ENCODE data around the gene NT5C3B. TPM values are rescaled to one million over a fixed set of nuclear protein-coding genes. Genes with fewer than 3 reads are reported as not detected.
"Not testable (repeated sequence)": the region's sequence is repeated elsewhere in the genome, so short reads cannot be mapped to it uniquely, and the experiment has no call there.

NT5C3B gene
- total RNA-seq, 2 donors from 2014 or later = 51.2 to 70.3 TPM

DNA sequence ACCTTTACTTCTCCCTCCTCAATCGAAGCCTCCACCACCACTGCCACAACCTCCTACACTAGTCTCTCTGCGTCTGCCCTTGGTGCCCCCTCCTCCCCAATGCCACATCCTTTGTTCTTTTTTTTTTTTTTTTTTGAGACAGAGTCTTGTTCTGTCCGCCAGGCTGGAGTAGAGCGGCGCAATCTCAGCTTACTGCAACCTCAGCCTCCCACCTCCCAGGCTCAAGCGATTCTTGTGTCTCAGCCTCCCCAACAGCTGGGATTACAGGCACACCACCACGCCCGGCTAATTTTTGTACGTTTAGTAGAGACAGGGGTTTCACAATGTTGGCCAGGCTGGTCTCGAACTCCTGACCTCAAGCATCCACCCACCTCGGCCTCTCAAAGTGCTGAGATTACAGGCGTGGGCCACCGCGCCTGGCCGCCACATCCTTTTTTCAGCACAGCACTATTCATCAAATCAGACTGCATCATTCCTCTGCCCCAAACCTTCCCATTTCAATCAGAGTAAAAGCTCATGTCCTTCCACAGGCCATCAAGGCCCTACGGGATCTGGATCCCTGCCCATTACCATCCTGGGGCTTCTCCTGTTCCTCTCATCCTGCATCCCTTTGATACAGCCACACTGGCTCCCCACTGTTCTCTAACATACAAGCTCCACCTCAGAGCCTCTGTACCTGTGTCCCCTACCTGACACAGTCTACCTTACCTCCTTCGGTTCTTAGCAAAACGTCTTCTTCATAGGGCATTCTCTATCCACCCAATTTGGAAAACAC, 27.2 kb upstream of the NT5C3B start:
- Mint-ChIP-seq H3K27ac (no peak overlapping the region), H3K4me3 (no peak overlapping the region), H3K4me1 (peaks cover 13% of the 10 kb centered on the region), H3K36me3 (ENCODE audit: low read depth) (peaks cover 25% of the 10 kb centered on the region), H3K27me3 (no peaks in the 10 kb centered on the region), H3K9me3 (no peaks in the 10 kb centered on the region)
- peak; percentile 13 for ATAC-seq (replicated peaks)

- H3K36me3 Mint-ChIP-seq (ENCODE audit: low read depth) = peaks cover 15% of the 10 kb centered on the region
- peaks cover 13% of the 10 kb centered on the region for H3K4me1 Mint-ChIP-seq
- no peak for ATAC-seq (replicated peaks)
- no peaks in the 10 kb centered on the region for H3K9me3 Mint-ChIP-seq
- no peaks in the 10 kb centered on the region for H3K27me3 Mint-ChIP-seq
- H3K27ac Mint-ChIP-seq = peak overlapping the region; percentile 28
- H3K4me3 Mint-ChIP-seq = no peak overlapping the region
Observed at GRCh38 chr17:41860254-41860931, 24.4 kb upstream of the NT5C3B start.

DNA sequence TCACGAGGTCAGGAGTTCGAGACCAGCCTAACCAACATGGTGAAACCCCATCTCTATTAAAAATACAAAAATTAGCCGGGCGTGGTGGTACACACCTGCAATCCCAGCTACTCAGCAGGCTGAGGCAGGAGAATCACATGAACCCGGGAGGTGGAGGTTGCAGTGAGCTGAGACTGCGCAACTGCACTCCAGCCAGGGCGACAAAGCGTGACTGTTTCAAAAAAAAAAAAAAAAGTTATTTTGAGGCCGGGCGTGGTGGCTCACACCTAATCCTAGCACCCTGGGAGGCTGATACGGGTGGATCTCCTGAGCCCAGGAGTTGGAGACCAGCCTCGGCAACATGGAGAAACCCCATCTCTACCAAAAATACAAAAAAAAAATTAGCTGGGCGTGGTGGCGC, 15.3 kb upstream of the NT5C3B start:
- H3K4me1 Mint-ChIP-seq; ATAC-seq (replicated peaks); H3K27ac Mint-ChIP-seq; H3K9me3 Mint-ChIP-seq; H3K4me3 Mint-ChIP-seq; H3K27me3 Mint-ChIP-seq: not testable (repeated sequence)
- peaks cover 82% of the 10 kb centered on the region for H3K36me3 Mint-ChIP-seq (ENCODE audit: low read depth)

GRCh38 chr17:41849251-41849990, 13.4 kb upstream of the NT5C3B start:
- Mint-ChIP-seq H3K27ac (no peak overlapping the region), H3K36me3 (ENCODE audit: low read depth) (peaks cover 68% of the 10 kb centered on the region), H3K9me3 (no peaks in the 10 kb centered on the region), H3K27me3 (no peaks in the 10 kb centered on the region), H3K4me3 (no peak overlapping the region), H3K4me1 (peaks cover 5% of the 10 kb centered on the region)
- ATAC-seq (replicated peaks) = no peak

GRCh38 chr17:41848788-41849187, 12.8 kb upstream of the NT5C3B start:
- Mint-ChIP-seq H3K27ac (no peak overlapping the region), H3K36me3 (ENCODE audit: low read depth) (peaks cover 61% of the 10 kb centered on the region), H3K9me3 (no peaks in the 10 kb centered on the region), H3K4me1 (peaks cover 5% of the 10 kb centered on the region), H3K4me3 (no peak overlapping the region), H3K27me3 (no peaks in the 10 kb centered on the region)
- no peak for ATAC-seq (replicated peaks)

DNA sequence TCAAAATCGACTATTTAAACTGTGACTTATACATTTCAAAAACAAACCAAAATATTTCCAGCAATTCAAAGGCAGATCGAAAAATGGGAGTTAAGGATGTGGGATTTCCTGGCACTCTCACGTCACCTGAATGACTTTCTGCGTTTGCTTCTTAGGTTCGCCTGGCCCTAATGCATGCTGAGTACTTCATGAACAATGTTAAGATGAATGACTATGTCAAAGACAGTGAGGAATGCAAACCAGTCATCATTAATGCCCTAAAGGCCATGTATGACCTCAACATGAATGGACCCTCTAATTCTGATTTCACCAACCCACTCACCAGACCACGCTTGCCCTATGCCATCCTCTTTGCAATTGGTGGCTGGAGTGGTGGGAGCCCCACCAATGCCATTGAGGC, 8.9 kb upstream of the NT5C3B start:
- no peaks in the 10 kb centered on the region for H3K27me3 Mint-ChIP-seq
- peaks cover 5% of the 10 kb centered on the region for H3K4me1 Mint-ChIP-seq
- peaks cover 26% of the 10 kb centered on the region for H3K36me3 Mint-ChIP-seq (ENCODE audit: low read depth)
- no peak overlapping the region for H3K4me3 Mint-ChIP-seq
- no peaks in the 10 kb centered on the region for H3K9me3 Mint-ChIP-seq
- no peak overlapping the region for H3K27ac Mint-ChIP-seq
- no peak for ATAC-seq (replicated peaks)

DNA sequence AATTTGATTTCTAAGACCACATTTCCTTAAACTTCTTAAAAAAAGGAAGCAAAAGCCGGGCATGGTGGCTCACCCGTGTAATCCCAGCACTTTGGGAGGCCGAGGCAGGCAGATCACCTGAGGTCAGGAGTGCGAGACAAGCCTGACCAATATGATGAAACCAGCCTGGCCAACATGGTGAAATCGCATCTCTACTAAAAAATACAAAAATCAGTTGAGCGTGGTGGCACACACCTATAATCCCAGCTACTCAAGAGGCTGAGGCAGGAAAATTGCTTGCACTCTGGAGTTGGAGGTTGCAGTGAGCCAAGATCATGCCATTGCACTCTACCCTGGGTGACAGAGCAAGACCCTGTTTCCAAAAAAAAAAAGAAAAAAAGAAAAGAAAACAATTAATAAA, 4.7 kb upstream of the NT5C3B start:
- H3K27ac Mint-ChIP-seq; H3K27me3 Mint-ChIP-seq; ATAC-seq (replicated peaks); H3K36me3 Mint-ChIP-seq (ENCODE audit: low read depth); H3K4me1 Mint-ChIP-seq; H3K4me3 Mint-ChIP-seq; H3K9me3 Mint-ChIP-seq: not testable (repeated sequence)

DNA sequence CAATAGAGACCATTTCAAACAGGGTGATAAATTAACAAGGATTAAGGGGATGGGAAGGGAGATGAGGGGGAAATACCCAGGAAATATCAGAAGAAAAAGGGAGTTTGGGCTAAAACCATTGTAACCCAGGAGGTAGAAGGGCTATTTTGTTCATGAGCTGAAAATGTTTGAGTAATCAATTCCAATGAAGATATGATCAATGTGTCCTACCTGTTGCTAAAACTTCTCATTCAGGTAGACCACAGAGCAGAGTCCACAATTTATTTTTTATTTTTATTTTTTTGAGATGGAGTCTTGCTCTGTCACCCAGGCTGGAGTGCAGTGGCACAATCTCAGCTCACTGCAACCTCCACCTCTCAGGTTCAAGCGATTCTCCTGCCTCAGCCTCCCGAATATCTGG, 3.4 kb upstream of the NT5C3B start:
- H3K27ac Mint-ChIP-seq; H3K36me3 Mint-ChIP-seq (ENCODE audit: low read depth); H3K4me1 Mint-ChIP-seq; H3K27me3 Mint-ChIP-seq; ATAC-seq (replicated peaks); H3K9me3 Mint-ChIP-seq; H3K4me3 Mint-ChIP-seq: not testable (repeated sequence)

- H3K4me3 Mint-ChIP-seq = peak within 1 kb of the TSS; percentile 81
- H3K36me3 Mint-ChIP-seq (ENCODE audit: low read depth) = peaks cover 15% of the 10 kb centered on the region
- peaks cover 6% of the 10 kb centered on the region for H3K4me1 Mint-ChIP-seq
- no peaks in the 10 kb centered on the region for H3K9me3 Mint-ChIP-seq
- H3K27me3 Mint-ChIP-seq = no peaks in the 10 kb centered on the region
- no peak for ATAC-seq (replicated peaks)
- H3K27ac Mint-ChIP-seq = peak within 1 kb of the TSS; percentile 52
Observed at GRCh38 chr17:41837761-41838538, 1.9 kb upstream of the NT5C3B start, which contains the start of gene KLHL10. Gene KLHL10, plus strand, starts transcription at chr17:41837825. Its CDS starts 108 bp downstream, at chr17:41837933.

DNA sequence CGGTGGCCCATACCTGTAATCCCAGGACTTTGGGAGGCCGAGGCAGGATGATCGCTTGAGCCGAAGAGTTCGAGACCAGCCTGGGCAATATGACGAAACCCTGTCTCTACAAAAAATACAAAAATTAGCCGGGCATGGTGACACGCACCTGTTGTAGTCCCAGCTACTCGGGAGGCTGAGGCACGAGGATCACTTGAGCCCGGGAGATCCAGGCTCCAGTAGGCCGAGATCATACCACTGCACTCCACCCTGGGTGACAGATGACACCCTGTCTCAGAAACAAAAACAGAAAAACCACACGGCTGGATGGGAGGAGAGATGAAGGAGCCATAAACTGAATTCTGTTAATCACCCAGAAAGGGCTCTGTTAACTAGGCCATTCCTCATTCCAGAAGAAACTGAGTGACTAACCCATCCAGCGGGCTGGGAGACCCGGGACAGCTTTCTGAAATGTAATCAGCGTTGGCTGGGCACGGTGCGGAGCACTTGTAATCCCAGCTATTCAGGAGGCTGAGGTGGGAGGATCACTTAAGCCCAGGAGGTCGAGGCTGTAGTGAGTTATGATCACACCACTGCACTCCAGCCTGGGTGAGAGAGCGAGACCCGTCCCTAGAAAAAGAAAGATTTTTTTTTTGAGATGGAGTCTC, 641 bp upstream of the NT5C3B start:
- peaks cover 27% of the 10 kb centered on the region for H3K36me3 Mint-ChIP-seq (ENCODE audit: low read depth)
- H3K4me1 Mint-ChIP-seq = peaks cover 6% of the 10 kb centered on the region
- H3K9me3 Mint-ChIP-seq = no peaks in the 10 kb centered on the region
- H3K27me3 Mint-ChIP-seq = no peaks in the 10 kb centered on the region
- peak overlapping the region; percentile 81 for H3K4me3 Mint-ChIP-seq
- no peak for ATAC-seq (replicated peaks)
- H3K27ac Mint-ChIP-seq = peak overlapping the region; percentile 52

GRCh38 chr17:41835214-41835799, 725 bp downstream of the NT5C3B start:
- peak; percentile 57 for ATAC-seq (replicated peaks)
- H3K4me1 Mint-ChIP-seq = peaks cover 6% of the 10 kb centered on the region
- H3K27me3 Mint-ChIP-seq = no peaks in the 10 kb centered on the region
- H3K36me3 Mint-ChIP-seq (ENCODE audit: low read depth) = peaks cover 41% of the 10 kb centered on the region
- H3K27ac Mint-ChIP-seq = peak overlapping the region; percentile 77
- H3K4me3 Mint-ChIP-seq = peak overlapping the region; percentile 81
- no peaks in the 10 kb centered on the region for H3K9me3 Mint-ChIP-seq

DNA sequence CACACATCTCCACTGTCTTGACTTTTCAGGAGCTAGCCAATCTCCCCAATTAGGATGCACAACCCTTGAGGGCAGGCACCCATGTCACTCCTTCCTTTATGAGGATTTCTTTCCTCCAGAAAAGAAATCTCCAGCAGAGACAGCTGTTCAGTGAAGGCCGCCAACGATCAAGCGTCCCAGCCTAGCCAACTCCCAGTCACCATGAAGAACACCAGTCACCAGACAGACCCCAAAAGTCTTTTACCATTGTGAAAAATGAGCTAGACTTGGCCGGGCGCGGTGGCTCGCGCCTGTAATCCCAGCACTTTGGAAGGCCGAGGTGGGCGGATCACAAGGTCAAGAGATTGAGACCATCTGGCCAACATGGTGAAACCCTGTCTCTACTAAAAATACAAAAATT, 6.1 kb downstream of the NT5C3B start:
- ATAC-seq (replicated peaks); H3K4me1 Mint-ChIP-seq; H3K4me3 Mint-ChIP-seq; H3K27ac Mint-ChIP-seq; H3K9me3 Mint-ChIP-seq; H3K27me3 Mint-ChIP-seq: not testable (repeated sequence)
- peaks cover 84% of the 10 kb centered on the region for H3K36me3 Mint-ChIP-seq (ENCODE audit: low read depth)

DNA sequence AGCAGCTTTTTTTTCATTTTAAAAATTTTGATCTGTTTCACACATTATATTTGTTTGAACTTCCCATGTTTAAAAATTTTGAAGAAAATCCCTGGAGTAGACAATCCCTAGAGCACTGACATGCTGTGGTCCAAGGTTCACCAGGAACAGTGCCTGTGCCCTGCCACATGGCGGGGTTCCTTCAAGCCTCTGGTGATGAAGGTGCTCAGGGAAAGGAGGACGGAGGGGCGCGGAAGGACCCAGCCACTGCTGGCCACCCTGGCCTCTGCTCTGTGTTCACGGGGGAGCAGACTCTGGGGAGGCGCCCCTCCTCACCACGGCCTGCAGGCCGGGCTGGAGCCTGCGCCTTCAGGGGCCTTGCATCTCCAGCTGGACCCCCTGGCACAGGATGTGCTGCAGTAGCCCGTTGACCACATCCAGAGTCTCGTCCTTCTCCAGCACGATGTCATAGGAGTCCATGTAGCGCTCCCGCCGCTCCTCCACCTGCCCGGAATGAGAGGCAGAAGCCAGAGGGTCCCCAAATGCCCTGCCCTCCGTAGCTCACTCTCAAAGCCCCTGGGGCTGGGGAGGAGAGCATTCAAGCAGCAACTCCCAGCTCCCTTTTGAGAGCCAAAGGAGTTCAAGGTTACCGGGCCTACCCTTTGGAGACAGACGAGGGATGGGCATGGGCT, 10.7 kb downstream of the NT5C3B start:
- H3K27ac Mint-ChIP-seq = no peak overlapping the region
- no peak overlapping the region for H3K4me3 Mint-ChIP-seq
- ATAC-seq (replicated peaks) = no peak
- no peaks in the 10 kb centered on the region for H3K4me1 Mint-ChIP-seq
- H3K9me3 Mint-ChIP-seq = no peaks in the 10 kb centered on the region
- no peaks in the 10 kb centered on the region for H3K27me3 Mint-ChIP-seq
- H3K36me3 Mint-ChIP-seq (ENCODE audit: low read depth) = peaks cover 50% of the 10 kb centered on the region

Data from activated T-helper 17 cell treated with anti-CD3 and anti-CD28 coated beads, Interleukin-2, amount 50 U/mL, for 72 hours (primary cell).